Endothelial cell of umbilical vein (primary cell): ENCODE data around the gene C3orf38.

Experiments
- EZH2 ChIP-seq: IDR thresholded peaks from 2 replicates; pipeline ENCODE4 v1.6.1; 2012; ENCODE audit warnings: borderline replicate concordance, low read depth, mild to moderate bottlenecking, moderate library complexity, low read length, inconsistent platforms; ENCODE audit not compliant: severe bottlenecking
- FOS ChIP-seq: IDR thresholded peaks from 2 replicates; pipeline ENCODE4 v1.6.1; 2011; ENCODE audit warnings: mild to moderate bottlenecking, low read length, moderate library complexity, borderline replicate concordance; ENCODE audit not compliant: insufficient read depth
- MAX ChIP-seq: IDR thresholded peaks from 2 replicates; pipeline ENCODE4 v1.6.1; 2011; ENCODE audit not compliant: insufficient read depth, insufficient read length
- MYC ChIP-seq: IDR thresholded peaks from one replicate; pipeline ENCODE4 v1.6.1; 2011; ENCODE audit warnings: mild to moderate bottlenecking, low read depth, low read length
- POLR2A ChIP-seq: IDR thresholded peaks from 2 replicates; pipeline ENCODE4 v1.6.1; 2012; ENCODE audit warnings: low read depth, mild to moderate bottlenecking, control low read depth, low read length
- POLR2AphosphoS5 ChIP-seq: IDR thresholded peaks from 2 replicates; pipeline ENCODE4 v1.6.1; 2012; ENCODE audit warnings: low read depth, mild to moderate bottlenecking, control low read depth, low read length, moderate library complexity; ENCODE audit not compliant: insufficient read depth
- TF ChIP-seq, protein P1 (sequence below), 2 donors: IDR thresholded peaks; 1 replicate in 1 of 2; 2 replicates in 1 of 2; pipeline ENCODE4 v1.5.1; 2011; ENCODE audit warnings: low read length in 2 of 2, mild to moderate bottlenecking in 2 of 2, moderate library complexity in 2 of 2, control low read depth in 1 of 2, inconsistent platforms in 1 of 2, low read depth in 1 of 2; ENCODE audit not compliant: insufficient read depth in 1 of 2; ENCODE audit errors: extremely low read depth in 1 of 2

- no peak for TF ChIP-seq POLR2AphosphoS5
- TF ChIP-seq, protein P1, sequence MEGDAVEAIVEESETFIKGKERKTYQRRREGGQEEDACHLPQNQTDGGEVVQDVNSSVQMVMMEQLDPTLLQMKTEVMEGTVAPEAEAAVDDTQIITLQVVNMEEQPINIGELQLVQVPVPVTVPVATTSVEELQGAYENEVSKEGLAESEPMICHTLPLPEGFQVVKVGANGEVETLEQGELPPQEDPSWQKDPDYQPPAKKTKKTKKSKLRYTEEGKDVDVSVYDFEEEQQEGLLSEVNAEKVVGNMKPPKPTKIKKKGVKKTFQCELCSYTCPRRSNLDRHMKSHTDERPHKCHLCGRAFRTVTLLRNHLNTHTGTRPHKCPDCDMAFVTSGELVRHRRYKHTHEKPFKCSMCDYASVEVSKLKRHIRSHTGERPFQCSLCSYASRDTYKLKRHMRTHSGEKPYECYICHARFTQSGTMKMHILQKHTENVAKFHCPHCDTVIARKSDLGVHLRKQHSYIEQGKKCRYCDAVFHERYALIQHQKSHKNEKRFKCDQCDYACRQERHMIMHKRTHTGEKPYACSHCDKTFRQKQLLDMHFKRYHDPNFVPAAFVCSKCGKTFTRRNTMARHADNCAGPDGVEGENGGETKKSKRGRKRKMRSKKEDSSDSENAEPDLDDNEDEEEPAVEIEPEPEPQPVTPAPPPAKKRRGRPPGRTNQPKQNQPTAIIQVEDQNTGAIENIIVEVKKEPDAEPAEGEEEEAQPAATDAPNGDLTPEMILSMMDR (IDR thresholded peaks at IDR 0.05; ENCODE audit: extremely low read depth in 1 of 2, insufficient read depth in 1 of 2, low read depth in 1 of 2, low read length in 2 of 2) = no peak
- no peak for TF ChIP-seq POLR2A
- TF ChIP-seq MYC = no peak
- TF ChIP-seq MAX = no peak
- no peak for TF ChIP-seq EZH2
- TF ChIP-seq FOS = no peak
These were observed 8.2 kb upstream of the C3orf38 start for GRCh38 chr3:88141458-88142083.
